ENCODE data around the gene EIF3B. TPM values are rescaled to one million over a fixed set of nuclear protein-coding genes. Genes with fewer than 3 reads are reported as not detected.
A peak's percentile ranks its signal among the peaks of the same experiment; 100 is the strongest.
"Not testable (repeated sequence)": the region's sequence is repeated elsewhere in the genome, so short reads cannot be mapped to it uniquely, and the experiment has no call there.

The EIF3B gene
- total and polyA plus RNA-seq, 12 donors, result 81.4 to 183 (median 110) TPM

GRCh38 chr7:2416650-2417049, 62.0 kb downstream of the EIF3B start:
- DNase-seq, result no peak
- no peak overlapping the region for H3K4me3 ChIP-seq
- peaks cover 25% of the 10 kb centered on the region in 2 donors for H3K4me1 ChIP-seq (replicated peaks in 1 of 2)
- H3K9me3 ChIP-seq (replicated peaks in 1 of 3), result no peaks in the 10 kb centered on the region
- no peak overlapping the region for H3K27ac ChIP-seq
- 94 to 97% (median 96%) methylated on average over 6 of the region's 6 CpGs for WGBS, 4 donors
- TF ChIP-seq POLR2A (IDR thresholded peaks at IDR 0.05), result no peak
- H3K27me3 ChIP-seq, result no peaks in the 10 kb centered on the region
- intact Hi-C loops (cut with DNase I), result no loop called here
- no peaks in the 10 kb centered on the region for H3K36me3 ChIP-seq (replicated peaks in 1 of 2)

GRCh38 chr7:2417178-2417577, 62.6 kb downstream of the EIF3B start:
- intact Hi-C loops (cut with DNase I); H3K27me3 ChIP-seq; H3K27ac ChIP-seq; H3K9me3 ChIP-seq (replicated peaks in 1 of 3); H3K4me3 ChIP-seq; H3K36me3 ChIP-seq (replicated peaks in 1 of 2); DNase-seq: not testable (repeated sequence)
- peaks cover 19 to 20% of the 10 kb centered on the region in 2 donors for H3K4me1 ChIP-seq (replicated peaks in 1 of 2)
- 89 to 100% (median 100%) methylated on average over 3 of the region's 3 CpGs for WGBS, 4 donors

- Histone ChIP-seq H3K27me3 (no peaks in the 10 kb centered on the region), H3K36me3 (replicated peaks in 1 of 2) (no peaks in the 10 kb centered on the region), H3K9me3 (replicated peaks in 1 of 3) (no peaks in the 10 kb centered on the region), H3K27ac (no peak overlapping the region), H3K4me3 (no peak overlapping the region), H3K4me1 (replicated peaks in 1 of 2) (peaks cover 11% of the 10 kb centered on the region in 2 donors)
- DNase-seq, result peak in 2 of 7 donors; percentile 26 to 48
- WGBS, 4 donors, result 69 to 78% (median 75%) methylated on average over 12 to 15 of the region's 15 CpGs
- TF ChIP-seq CTCF (IDR thresholded peaks at IDR 0.05), result no peak
- TF ChIP-seq POLR2A (IDR thresholded peaks at IDR 0.05), result no peak
- intact Hi-C loops (cut with DNase I), result no loop called here
These were observed 63.4 kb downstream of the EIF3B start for GRCh38 chr7:2417981-2418481.

GRCh38 chr7:2420216-2420933, 65.7 kb downstream of the EIF3B start:
- intact Hi-C loops (cut with DNase I), result no loop called here
- no peaks in the 10 kb centered on the region for H3K27me3 ChIP-seq
- H3K9me3 ChIP-seq (replicated peaks in 1 of 3), result no peaks in the 10 kb centered on the region
- no peak for DNase-seq
- no peak overlapping the region for H3K4me3 ChIP-seq
- 94 to 96% (median 95%) methylated on average over 7 of the region's 7 CpGs for WGBS, 4 donors
- H3K27ac ChIP-seq, result no peak overlapping the region
- peaks cover 0 to 7% of the 10 kb centered on the region in 2 donors for H3K4me1 ChIP-seq (replicated peaks in 1 of 2)
- no peaks in the 10 kb centered on the region for H3K36me3 ChIP-seq (replicated peaks in 1 of 2)
- TF ChIP-seq CTCF (IDR thresholded peaks at IDR 0.05) (no peak), POLR2A (IDR thresholded peaks at IDR 0.05) (no peak)

- Histone ChIP-seq H3K9me3 (replicated peaks in 1 of 3) (no peaks in the 10 kb centered on the region), H3K27ac (no peak overlapping the region), H3K4me1 (replicated peaks in 1 of 2) (peaks cover 0 to 7% of the 10 kb centered on the region in 2 donors), H3K36me3 (replicated peaks in 1 of 2) (no peaks in the 10 kb centered on the region), H3K4me3 (no peak overlapping the region), H3K27me3 (no peaks in the 10 kb centered on the region)
- 90 to 95% (median 91%) methylated on average over 9 of the region's 9 CpGs for WGBS, 4 donors
- TF ChIP-seq CTCF (IDR thresholded peaks at IDR 0.05), result no peak
- no peak for TF ChIP-seq POLR2A (IDR thresholded peaks at IDR 0.05)
- no peak for DNase-seq
- intact Hi-C loops (cut with DNase I), result no loop called here
These were observed 67.3 kb downstream of the EIF3B start for GRCh38 chr7:2421943-2422310.

All from adrenal gland (tissue), 12 donors.